Mesothelial cell of epicardium (in vitro differentiated cells): ENCODE results near the gene OR51G2. TPM values are rescaled to one million over a fixed set of nuclear protein-coding genes. Genes with fewer than 3 reads are reported as not detected.
"Not testable (repeated sequence)": the region's sequence is repeated elsewhere in the genome, so short reads cannot be mapped to it uniquely, and the experiment has no call there.

ENCODE experiments used
- DNase-seq, 2 experiments: peaks; one replicate each; pipeline ENCODE4 v3.0.0; 2021; ENCODE audit warnings: low spot score in 2 of 2; ENCODE audit not compliant: unreplicated experiment in 2 of 2
- H3K27ac Mint-ChIP-seq: 2 replicates; pipeline ENCODE4 v1.8.0; 2021; ENCODE audit warnings: mixed read lengths
- H3K27me3 Mint-ChIP-seq: 2 replicates; pipeline ENCODE4 v1.8.0; 2021; ENCODE audit warnings: low read depth, mixed read lengths
- H3K36me3 Mint-ChIP-seq: 2 replicates; pipeline ENCODE4 v1.8.0; 2021; ENCODE audit warnings: mixed read lengths
- H3K4me1 Mint-ChIP-seq: 2 replicates; pipeline ENCODE4 v1.8.0; 2021; ENCODE audit warnings: mixed read lengths
- H3K4me3 Mint-ChIP-seq: 2 replicates; pipeline ENCODE4 v1.8.0; 2021; ENCODE audit warnings: mild to moderate bottlenecking, moderate library complexity, mixed read lengths
- H3K9me3 Mint-ChIP-seq: 2 replicates; pipeline ENCODE4 v1.8.0; 2021; ENCODE audit warnings: mixed read lengths
- total RNA-seq: library from RNA; stranded (reverse); gene quantifications from 3 replicates; pipeline ENCODE4 v1.2.1, GENCODE V29; 2021
- TF ChIP-seq, protein P1 (sequence below): fragments of 200-600 bp; sonication (generic); IDR thresholded peaks from one replicate; pipeline ENCODE4 v1.5.0; 2021; ENCODE audit warnings: antibody characterized with exemption; ENCODE audit not compliant: unreplicated experiment

The OR51G2 gene, protein sequence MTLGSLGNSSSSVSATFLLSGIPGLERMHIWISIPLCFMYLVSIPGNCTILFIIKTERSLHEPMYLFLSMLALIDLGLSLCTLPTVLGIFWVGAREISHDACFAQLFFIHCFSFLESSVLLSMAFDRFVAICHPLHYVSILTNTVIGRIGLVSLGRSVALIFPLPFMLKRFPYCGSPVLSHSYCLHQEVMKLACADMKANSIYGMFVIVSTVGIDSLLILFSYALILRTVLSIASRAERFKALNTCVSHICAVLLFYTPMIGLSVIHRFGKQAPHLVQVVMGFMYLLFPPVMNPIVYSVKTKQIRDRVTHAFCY
- total RNA-seq: not detected in 3 replicates

DNA sequence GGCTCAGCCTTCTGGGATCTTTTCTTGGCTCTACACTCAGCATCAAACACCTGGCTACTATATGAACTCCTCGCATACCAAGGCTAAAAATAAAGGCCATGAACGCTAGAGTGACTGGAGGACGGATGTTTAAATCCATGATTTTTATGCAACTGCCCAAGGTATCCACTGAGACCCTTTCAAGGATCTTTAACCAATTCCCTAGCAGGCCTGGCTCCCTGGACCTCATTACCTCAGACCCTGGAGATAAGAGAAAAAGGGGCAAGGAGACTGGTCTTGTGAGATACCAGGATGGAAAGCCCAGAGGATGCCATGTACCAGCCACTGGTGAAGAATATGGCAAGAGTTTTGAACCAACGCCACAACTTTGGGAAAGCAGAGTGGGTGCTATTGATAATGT, at the start of gene OR51G2:
Gene OR51G2 (minus strand): TSS at position 101 of the 400 bp plus-strand sequence. CDS start 3,687 bp downstream, outside the sequence.
- Mint-ChIP-seq H3K9me3 (no peaks in the 10 kb centered on the region), H3K27ac (no peak within 1 kb of the TSS), H3K4me3 (no peak within 1 kb of the TSS), H3K4me1 (no peaks in the 10 kb centered on the region), H3K27me3 (peaks cover 23% of the 10 kb centered on the region), H3K36me3 (no peaks in the 10 kb centered on the region)
- TF ChIP-seq, protein P1, sequence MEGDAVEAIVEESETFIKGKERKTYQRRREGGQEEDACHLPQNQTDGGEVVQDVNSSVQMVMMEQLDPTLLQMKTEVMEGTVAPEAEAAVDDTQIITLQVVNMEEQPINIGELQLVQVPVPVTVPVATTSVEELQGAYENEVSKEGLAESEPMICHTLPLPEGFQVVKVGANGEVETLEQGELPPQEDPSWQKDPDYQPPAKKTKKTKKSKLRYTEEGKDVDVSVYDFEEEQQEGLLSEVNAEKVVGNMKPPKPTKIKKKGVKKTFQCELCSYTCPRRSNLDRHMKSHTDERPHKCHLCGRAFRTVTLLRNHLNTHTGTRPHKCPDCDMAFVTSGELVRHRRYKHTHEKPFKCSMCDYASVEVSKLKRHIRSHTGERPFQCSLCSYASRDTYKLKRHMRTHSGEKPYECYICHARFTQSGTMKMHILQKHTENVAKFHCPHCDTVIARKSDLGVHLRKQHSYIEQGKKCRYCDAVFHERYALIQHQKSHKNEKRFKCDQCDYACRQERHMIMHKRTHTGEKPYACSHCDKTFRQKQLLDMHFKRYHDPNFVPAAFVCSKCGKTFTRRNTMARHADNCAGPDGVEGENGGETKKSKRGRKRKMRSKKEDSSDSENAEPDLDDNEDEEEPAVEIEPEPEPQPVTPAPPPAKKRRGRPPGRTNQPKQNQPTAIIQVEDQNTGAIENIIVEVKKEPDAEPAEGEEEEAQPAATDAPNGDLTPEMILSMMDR: no peak
- DNase-seq: no peak

DNA sequence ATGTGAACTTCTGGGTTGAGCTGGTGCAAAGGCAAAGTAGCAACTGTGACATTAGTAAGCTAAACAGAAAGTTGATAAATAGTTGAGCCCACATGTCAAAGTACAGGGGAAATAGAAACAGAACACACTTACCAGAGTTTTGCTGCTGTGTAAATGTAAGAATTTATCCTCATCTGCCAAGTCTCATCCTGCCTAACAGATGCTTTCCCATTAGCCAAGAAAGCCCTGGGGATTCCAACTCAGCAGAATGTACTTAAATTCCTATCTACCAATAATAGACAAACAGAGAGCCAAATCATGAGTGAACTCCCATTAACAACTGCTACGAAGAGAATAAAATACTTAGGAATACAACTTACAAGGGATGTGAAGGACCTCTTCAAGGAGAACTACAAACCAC, 43.7 kb upstream of the OR51G2 start:
- no peak for DNase-seq
- H3K27ac Mint-ChIP-seq: no peak overlapping the region
- TF ChIP-seq, protein P1: no peak

DNA sequence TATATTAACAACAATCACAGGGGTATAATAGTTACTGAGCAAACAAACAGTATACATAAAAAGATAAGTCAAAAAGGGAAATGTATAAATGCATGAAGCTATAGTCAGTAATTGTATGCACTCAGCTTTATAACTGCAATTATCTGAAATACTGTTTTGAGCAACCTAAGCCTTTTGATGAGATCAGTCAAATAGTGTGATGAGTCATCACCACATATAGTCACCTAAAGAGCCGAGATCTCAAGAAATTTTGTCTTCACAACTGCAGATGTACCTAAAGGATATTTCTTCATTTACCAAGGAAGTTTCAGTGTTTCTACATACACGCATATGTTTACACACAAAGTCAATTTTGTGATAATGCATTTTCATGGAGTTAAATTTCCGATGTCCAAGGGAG, 41.7 kb upstream of the OR51G2 start:
- H3K27me3 Mint-ChIP-seq: peaks cover 19% of the 10 kb centered on the region
- H3K4me1 Mint-ChIP-seq: no peaks in the 10 kb centered on the region
- no peak for DNase-seq
- TF ChIP-seq, protein P1: no peak
- no peak overlapping the region for H3K4me3 Mint-ChIP-seq
- H3K36me3 Mint-ChIP-seq: no peaks in the 10 kb centered on the region
- peaks cover 10% of the 10 kb centered on the region for H3K9me3 Mint-ChIP-seq
- no peak overlapping the region for H3K27ac Mint-ChIP-seq

More for the DNA sequence above, 43.7 kb upstream of the OR51G2 start:
- no peak overlapping the region for H3K4me3 Mint-ChIP-seq
- H3K9me3 Mint-ChIP-seq: peaks cover 10% of the 10 kb centered on the region
- H3K4me1 Mint-ChIP-seq: no peaks in the 10 kb centered on the region
- peaks cover 18% of the 10 kb centered on the region for H3K27me3 Mint-ChIP-seq
- H3K36me3 Mint-ChIP-seq: no peaks in the 10 kb centered on the region

DNA sequence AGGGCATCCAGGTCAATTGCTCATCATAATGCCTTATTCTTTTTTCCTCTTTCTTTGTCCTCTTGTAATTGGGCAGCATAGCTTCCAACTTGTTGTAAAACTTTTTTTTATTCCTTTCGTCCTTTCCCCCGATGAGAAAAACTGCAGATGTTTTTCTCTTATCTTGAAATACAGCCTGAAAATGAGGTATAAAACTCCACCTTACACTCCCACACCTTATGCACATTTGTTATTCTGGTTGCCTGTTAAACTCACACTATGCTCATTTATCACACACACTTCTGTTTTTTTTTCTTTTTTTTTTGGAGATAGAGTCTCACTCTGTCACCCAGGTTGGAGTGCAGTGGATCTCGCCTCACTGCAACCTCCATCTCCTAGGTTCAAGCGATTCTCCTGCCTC, 38.2 kb upstream of the OR51G2 start:
- H3K36me3 Mint-ChIP-seq: no peaks in the 10 kb centered on the region
- DNase-seq: no peak
- no peaks in the 10 kb centered on the region for H3K9me3 Mint-ChIP-seq
- H3K4me1 Mint-ChIP-seq: no peaks in the 10 kb centered on the region
- H3K4me3 Mint-ChIP-seq: no peak overlapping the region
- H3K27ac Mint-ChIP-seq: no peak overlapping the region
- H3K27me3 Mint-ChIP-seq: peaks cover 33% of the 10 kb centered on the region
- TF ChIP-seq, protein P1: no peak

DNA sequence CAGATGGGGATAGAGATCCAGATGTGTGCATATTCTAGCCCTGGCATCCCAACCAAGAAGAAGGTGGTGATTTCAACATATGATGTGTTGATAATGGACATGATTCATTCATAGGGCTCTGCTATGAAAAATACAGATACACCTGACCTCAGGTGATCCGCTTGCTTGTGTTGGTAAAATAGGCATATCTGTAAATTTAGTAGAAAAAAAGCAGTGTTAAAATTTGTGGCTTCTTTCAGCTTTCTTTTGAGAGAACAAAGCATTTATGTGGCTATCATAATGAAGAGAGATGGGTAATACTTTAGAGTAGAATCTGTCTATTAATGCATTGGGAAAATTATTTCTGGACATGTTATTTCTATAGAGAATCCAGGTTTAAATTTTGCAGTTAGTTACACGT, 36.5 kb upstream of the OR51G2 start, which contains the start of gene OR51A2:
Gene OR51A2 (minus strand): TSS at position 101 of the 400 bp plus-strand sequence. CDS start 0 bp downstream, at position 101.
- H3K9me3 Mint-ChIP-seq, H3K27ac Mint-ChIP-seq, DNase-seq, H3K4me1 Mint-ChIP-seq, H3K4me3 Mint-ChIP-seq, H3K36me3 Mint-ChIP-seq: not testable (repeated sequence)
- peaks cover 38% of the 10 kb centered on the region for H3K27me3 Mint-ChIP-seq

DNA sequence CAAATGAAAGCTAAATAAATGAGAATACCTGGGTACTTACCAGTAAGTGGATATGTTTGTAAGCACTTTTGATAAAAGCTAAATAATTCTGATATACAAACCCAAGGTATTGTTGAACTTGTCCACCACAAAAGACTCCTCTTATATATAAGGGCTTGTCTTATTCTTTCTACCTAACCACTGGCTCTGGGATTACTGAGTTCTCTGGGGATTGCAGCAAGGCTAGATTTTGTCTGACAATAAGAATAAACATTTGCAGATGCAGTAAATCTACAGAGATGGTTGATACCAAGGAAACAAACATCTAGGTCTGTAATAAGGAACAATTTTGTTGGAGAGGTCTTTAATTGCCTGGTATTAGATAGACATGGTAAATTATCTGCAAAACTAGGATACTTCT, 28.4 kb upstream of the OR51G2 start, which contains the start of gene OR51A4:
Gene OR51A4 (minus strand): TSS at position 101 of the 400 bp plus-strand sequence. CDS start 505 bp downstream, outside the sequence.
- Mint-ChIP-seq H3K36me3 (no peaks in the 10 kb centered on the region), H3K4me1 (no peaks in the 10 kb centered on the region)

More for the DNA sequence above, 28.4 kb upstream of the OR51G2 start, which contains the start of gene OR51A4:
- Mint-ChIP-seq H3K27me3 (peaks cover 25% of the 10 kb centered on the region), H3K27ac (no peak within 1 kb of the TSS), H3K4me3 (no peak within 1 kb of the TSS), H3K9me3 (no peaks in the 10 kb centered on the region)
- TF ChIP-seq, protein P1: no peak
- DNase-seq: no peak
